ENCODE results near the gene ALDH3A2.

The ALDH3A2 gene

GRCh38 chr17:19648475-19649273 is at the start of gene ALDH3A2:
Gene ALDH3A2 (plus strand): TSS chr17:19648751. CDS start chr17:19648972, 221 bp downstream.
- peak; percentile 91 to 94 for DNase-seq

- DNase-seq: no peak
These were observed 38.2 kb upstream of the ALDH3A2 start for GRCh38 chr17:19610311-19610710.

GRCh38 chr17:19610879-19611278 is 37.7 kb upstream of the ALDH3A2 start:
- DNase-seq: no peak

GRCh38 chr17:19613979-19614378 is 34.6 kb upstream of the ALDH3A2 start:
- no peak for DNase-seq

- no peak for DNase-seq
These were observed 33.7 kb upstream of the ALDH3A2 start for GRCh38 chr17:19614900-19615299.

- no peak for DNase-seq
These were observed 30.5 kb upstream of the ALDH3A2 start for GRCh38 chr17:19618015-19618414.

- no peak for DNase-seq
These were observed 28.7 kb upstream of the ALDH3A2 start for GRCh38 chr17:19619705-19620325.

GRCh38 chr17:19621697-19622096 is 26.9 kb upstream of the ALDH3A2 start:
- no peak for DNase-seq

- DNase-seq: no peak
These were observed 22.5 kb upstream of the ALDH3A2 start for GRCh38 chr17:19626079-19626478.

- DNase-seq: no peak
These were observed 19.1 kb upstream of the ALDH3A2 start for GRCh38 chr17:19629449-19629848.

- no peak for DNase-seq
These were observed 18.5 kb upstream of the ALDH3A2 start for GRCh38 chr17:19630035-19630434.

GRCh38 chr17:19630661-19631060 is 17.9 kb upstream of the ALDH3A2 start:
- no peak for DNase-seq

GRCh38 chr17:19631905-19632304 is 16.6 kb upstream of the ALDH3A2 start:
- DNase-seq: no peak

GRCh38 chr17:19641687-19642372 is 6.7 kb upstream of the ALDH3A2 start:
- no peak for DNase-seq

GRCh38 chr17:19642373-19642893 is 6.1 kb upstream of the ALDH3A2 start:
- no peak for DNase-seq

- no peak for DNase-seq
These were observed 3.9 kb upstream of the ALDH3A2 start for GRCh38 chr17:19644493-19645210.

- peak; percentile 46 to 71 for DNase-seq
These were observed 2.8 kb upstream of the ALDH3A2 start for GRCh38 chr17:19645734-19646201.

- no peak for DNase-seq
These were observed 1.5 kb upstream of the ALDH3A2 start for GRCh38 chr17:19646788-19647696.

GRCh38 chr17:19647697-19648474 is 665 bp upstream of the ALDH3A2 start:
- DNase-seq: peak; percentile 40 to 41

GRCh38 chr17:19649274-19649541 is 657 bp downstream of the ALDH3A2 start:
- DNase-seq: no peak

GRCh38 chr17:19650826-19651225 is 2.3 kb downstream of the ALDH3A2 start:
- no peak for DNase-seq
